Measurements from ENCODE around the gene MCU.
"Not testable (repeated sequence)": the region's sequence is repeated elsewhere in the genome, so short reads cannot be mapped to it uniquely, and the experiment has no call there.

MCU gene

DNA sequence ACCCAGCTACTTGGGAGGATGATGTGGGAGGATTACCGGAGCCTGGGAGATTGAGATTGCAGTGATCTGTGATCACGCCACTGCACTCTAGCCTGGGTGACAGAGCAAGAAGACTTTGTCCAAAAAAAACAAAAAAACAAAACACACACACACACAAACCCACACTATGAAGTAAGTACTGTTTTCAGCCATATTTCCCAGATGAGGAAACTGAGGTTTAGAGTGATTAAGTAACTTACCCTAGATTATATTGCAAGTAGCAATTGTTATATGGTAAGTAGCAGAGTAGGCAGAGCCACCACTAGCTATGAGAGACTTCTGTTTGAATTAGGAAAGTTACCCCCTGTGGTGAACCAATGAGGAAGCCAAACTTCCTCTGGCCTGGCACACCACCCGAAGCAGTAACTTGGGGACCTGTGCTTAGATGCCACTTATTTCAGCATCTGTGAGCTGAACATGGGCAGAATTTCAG lies 61.9 kb downstream of the MCU start:
- H3K36me3 ChIP-seq (ENCODE audit: insufficient read depth) = no peaks in the 10 kb centered on the region
- no peak overlapping the region for H3K9ac ChIP-seq
- H3K4me2 ChIP-seq = no peak overlapping the region
- no peak overlapping the region for H3K27ac ChIP-seq
- no peaks in the 10 kb centered on the region for H3K27me3 ChIP-seq (ENCODE audit: insufficient read depth, low read depth)
- H3K4me3 ChIP-seq (IDR thresholded peaks at IDR 0.05; ENCODE audit: insufficient read depth, low read depth, low read length) = no peak overlapping the region
- no peaks in the 10 kb centered on the region for H4K20me1 ChIP-seq (ENCODE audit: insufficient read depth)
- no peaks in the 10 kb centered on the region for H3K79me2 ChIP-seq (ENCODE audit: insufficient read depth, low read depth)
- TF ChIP-seq, protein P1, sequence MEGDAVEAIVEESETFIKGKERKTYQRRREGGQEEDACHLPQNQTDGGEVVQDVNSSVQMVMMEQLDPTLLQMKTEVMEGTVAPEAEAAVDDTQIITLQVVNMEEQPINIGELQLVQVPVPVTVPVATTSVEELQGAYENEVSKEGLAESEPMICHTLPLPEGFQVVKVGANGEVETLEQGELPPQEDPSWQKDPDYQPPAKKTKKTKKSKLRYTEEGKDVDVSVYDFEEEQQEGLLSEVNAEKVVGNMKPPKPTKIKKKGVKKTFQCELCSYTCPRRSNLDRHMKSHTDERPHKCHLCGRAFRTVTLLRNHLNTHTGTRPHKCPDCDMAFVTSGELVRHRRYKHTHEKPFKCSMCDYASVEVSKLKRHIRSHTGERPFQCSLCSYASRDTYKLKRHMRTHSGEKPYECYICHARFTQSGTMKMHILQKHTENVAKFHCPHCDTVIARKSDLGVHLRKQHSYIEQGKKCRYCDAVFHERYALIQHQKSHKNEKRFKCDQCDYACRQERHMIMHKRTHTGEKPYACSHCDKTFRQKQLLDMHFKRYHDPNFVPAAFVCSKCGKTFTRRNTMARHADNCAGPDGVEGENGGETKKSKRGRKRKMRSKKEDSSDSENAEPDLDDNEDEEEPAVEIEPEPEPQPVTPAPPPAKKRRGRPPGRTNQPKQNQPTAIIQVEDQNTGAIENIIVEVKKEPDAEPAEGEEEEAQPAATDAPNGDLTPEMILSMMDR (conservative IDR thresholded peaks at IDR 0.05; ENCODE audit: low read depth, low read length) = no peak
- H2AFZ ChIP-seq (ENCODE audit: low read depth) = no peak overlapping the region
- no peaks in the 10 kb centered on the region for H3K4me1 ChIP-seq (ENCODE audit: low read depth, poor library complexity, severe bottlenecking)

DNA sequence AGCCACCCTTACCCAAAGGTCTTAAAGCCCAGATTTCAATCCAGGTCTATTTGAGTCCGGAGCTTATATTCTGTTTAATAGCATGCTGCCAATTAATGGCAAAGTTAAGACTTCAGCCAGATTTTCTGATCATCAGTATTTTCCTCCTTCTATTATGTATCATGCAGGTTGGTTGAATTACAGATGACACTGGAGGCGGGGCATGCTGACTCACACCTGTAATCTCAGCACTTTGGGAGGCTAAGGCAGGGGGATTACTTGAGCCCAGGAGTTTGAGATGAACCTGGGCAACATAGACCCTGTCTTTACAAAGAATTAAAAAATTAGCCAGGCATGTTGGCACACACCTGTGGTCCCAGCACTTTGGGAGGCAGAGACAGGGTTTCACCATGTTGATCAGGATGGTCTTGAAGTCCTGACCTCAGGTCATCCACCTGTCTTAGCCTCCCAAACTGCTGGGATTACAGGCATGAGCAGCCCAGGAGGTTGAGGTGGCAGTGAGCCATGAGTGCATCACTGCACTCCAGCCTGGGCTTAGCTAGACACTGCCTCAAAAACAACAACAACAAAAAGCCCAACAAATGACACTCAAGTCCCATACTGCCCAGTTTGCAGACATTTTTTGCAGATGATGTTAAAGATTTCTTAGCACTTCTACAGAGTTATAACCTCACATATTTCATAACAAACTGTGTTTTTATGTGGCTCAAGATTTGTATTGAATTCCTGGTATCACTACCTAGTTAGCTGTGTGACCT lies 62.5 kb downstream of the MCU start:
- TF ChIP-seq, protein P1 (conservative IDR thresholded peaks at IDR 0.05; ENCODE audit: low read depth, low read length) = no peak
- no peak overlapping the region for H3K4me3 ChIP-seq (IDR thresholded peaks at IDR 0.05; ENCODE audit: insufficient read depth, low read depth, low read length)
- H3K4me2 ChIP-seq = no peak overlapping the region
- no peak overlapping the region for H3K27ac ChIP-seq
- H3K9ac ChIP-seq = no peak overlapping the region
- H3K36me3 ChIP-seq (ENCODE audit: insufficient read depth) = no peaks in the 10 kb centered on the region
- H3K27me3 ChIP-seq (ENCODE audit: insufficient read depth, low read depth) = no peaks in the 10 kb centered on the region
- H4K20me1 ChIP-seq (ENCODE audit: insufficient read depth) = no peaks in the 10 kb centered on the region
- H3K4me1 ChIP-seq (ENCODE audit: low read depth, poor library complexity, severe bottlenecking) = no peaks in the 10 kb centered on the region
- H2AFZ ChIP-seq (ENCODE audit: low read depth) = no peak overlapping the region
- H3K79me2 ChIP-seq (ENCODE audit: insufficient read depth, low read depth) = no peaks in the 10 kb centered on the region

DNA sequence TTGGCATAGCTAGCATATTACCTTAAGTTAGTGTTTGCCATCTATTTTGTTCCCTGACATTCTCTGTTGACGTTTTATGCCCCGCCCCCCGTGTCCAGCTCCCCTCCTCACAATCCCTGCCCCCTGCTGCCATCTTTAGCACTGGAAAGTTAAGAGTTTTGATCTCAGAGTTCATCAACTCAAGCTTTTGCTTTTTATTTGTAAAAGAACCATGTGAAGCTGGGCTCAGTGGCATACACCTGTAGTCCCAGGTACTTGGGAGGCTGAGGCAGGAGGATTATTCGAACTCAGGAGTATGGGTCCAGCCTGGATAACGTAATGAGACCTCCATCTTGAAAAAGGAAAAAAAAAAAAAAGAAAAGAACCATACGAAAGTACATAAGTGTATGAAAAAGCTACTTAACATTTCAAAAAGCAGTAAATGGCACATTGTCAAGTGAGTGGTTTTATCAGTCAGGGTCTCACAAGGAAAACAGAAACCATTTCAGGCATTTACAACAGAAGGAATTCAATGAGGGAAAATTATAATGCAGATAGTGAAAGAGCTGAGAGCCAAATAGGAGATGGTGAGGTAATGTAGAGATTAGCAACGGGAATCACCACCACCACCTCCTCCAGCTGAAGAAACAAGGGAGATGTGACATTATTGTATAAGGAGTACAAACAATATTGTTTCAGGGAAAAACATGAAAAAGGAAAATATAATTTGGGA lies 64.9 kb downstream of the MCU start:
- H3K4me3 ChIP-seq (IDR thresholded peaks at IDR 0.05; ENCODE audit: insufficient read depth, low read depth, low read length) = no peak overlapping the region

DNA sequence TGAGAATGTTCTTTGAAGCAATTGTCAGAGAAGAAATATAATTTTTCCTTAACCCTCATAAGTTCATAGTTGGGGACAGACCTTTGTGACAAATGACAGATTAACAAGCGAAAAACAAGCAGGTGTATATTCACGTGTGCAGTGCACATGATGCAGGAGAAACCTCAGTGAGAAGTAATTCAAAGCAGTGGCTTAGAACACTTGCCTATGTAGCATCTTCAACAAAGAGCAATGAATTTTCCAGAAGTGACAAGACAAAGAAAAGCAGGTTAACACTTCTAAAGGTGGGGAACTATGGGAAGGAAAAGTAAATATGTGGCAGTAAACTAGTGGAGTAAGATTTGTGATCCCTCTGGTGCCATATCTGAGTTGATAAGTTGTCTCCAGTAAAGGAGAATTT lies 65.8 kb downstream of the MCU start:
- no peak overlapping the region for H3K27ac ChIP-seq
- TF ChIP-seq, protein P1 (conservative IDR thresholded peaks at IDR 0.05; ENCODE audit: low read depth, low read length) = no peak
- no peak overlapping the region for H2AFZ ChIP-seq (ENCODE audit: low read depth)
- no peaks in the 10 kb centered on the region for H3K4me1 ChIP-seq (ENCODE audit: low read depth, poor library complexity, severe bottlenecking)
- no peak overlapping the region for H3K4me3 ChIP-seq (IDR thresholded peaks at IDR 0.05; ENCODE audit: insufficient read depth, low read depth, low read length)
- H4K20me1 ChIP-seq (ENCODE audit: insufficient read depth) = no peaks in the 10 kb centered on the region
- H3K4me2 ChIP-seq = no peak overlapping the region
- H3K79me2 ChIP-seq (ENCODE audit: insufficient read depth, low read depth) = no peaks in the 10 kb centered on the region
- H3K36me3 ChIP-seq (ENCODE audit: insufficient read depth) = no peaks in the 10 kb centered on the region
- no peaks in the 10 kb centered on the region for H3K27me3 ChIP-seq (ENCODE audit: insufficient read depth, low read depth)
- H3K9ac ChIP-seq = no peak overlapping the region

More for the DNA sequence above, 64.9 kb downstream of the MCU start:
- Histone ChIP-seq H3K36me3 (ENCODE audit: insufficient read depth) (no peaks in the 10 kb centered on the region), H3K4me2 (no peak overlapping the region), H3K4me1 (ENCODE audit: low read depth, poor library complexity, severe bottlenecking) (no peaks in the 10 kb centered on the region), H3K79me2 (ENCODE audit: insufficient read depth, low read depth) (no peaks in the 10 kb centered on the region), H4K20me1 (ENCODE audit: insufficient read depth) (no peaks in the 10 kb centered on the region), H3K27ac (no peak overlapping the region), H2AFZ (ENCODE audit: low read depth) (no peak overlapping the region), H3K9ac (no peak overlapping the region), H3K27me3 (ENCODE audit: insufficient read depth, low read depth) (no peaks in the 10 kb centered on the region)
- TF ChIP-seq, protein P1 (conservative IDR thresholded peaks at IDR 0.05; ENCODE audit: low read depth, low read length) = no peak

DNA sequence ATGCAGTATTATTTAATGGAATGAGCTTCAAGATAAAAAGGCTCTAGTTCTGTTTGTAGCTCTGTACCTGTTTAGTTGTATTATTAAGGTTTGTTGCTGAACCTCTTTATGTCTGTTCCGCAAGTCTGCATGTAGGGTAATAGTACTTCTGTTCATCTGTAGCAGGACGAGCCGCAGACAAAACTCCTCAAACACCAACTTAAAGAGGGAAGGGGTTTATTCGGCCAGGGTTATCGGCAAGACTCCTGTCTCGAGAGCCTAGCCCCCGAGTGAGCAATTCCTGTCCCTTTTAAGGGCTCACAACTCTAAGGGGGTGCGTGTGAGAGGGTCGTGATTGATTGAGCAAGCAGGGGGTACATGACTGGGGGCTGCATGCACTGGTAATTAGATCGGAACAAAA lies 67.0 kb downstream of the MCU start:
- not testable (repeated sequence) for H2AFZ ChIP-seq (ENCODE audit: low read depth); H4K20me1 ChIP-seq (ENCODE audit: insufficient read depth); H3K27me3 ChIP-seq (ENCODE audit: insufficient read depth, low read depth); H3K27ac ChIP-seq; H3K4me2 ChIP-seq; H3K79me2 ChIP-seq (ENCODE audit: insufficient read depth, low read depth); H3K4me1 ChIP-seq (ENCODE audit: low read depth, poor library complexity, severe bottlenecking); H3K9ac ChIP-seq; H3K36me3 ChIP-seq (ENCODE audit: insufficient read depth); H3K4me3 ChIP-seq (IDR thresholded peaks at IDR 0.05; ENCODE audit: insufficient read depth, low read depth, low read length)

Data from KMS-11 (cell line).